ENCODE results near the gene FAM241A. TPM values are rescaled to one million over a fixed set of nuclear protein-coding genes. Genes with fewer than 3 reads are reported as not detected.

Gene FAM241A
- total and polyA plus RNA-seq, 9 of the 15 experiments (the other 6 are each of a cell fraction or from before 2014, with no cell fraction given) = 2.3 to 8.5 (median 5.3) TPM

- no peak for TF ChIP-seq ZBTB49 (CRISPR knock-in tag; IDR thresholded peaks at IDR 0.05; ENCODE audit: borderline replicate concordance)
- TF ChIP-seq FOXK1 (CRISPR knock-in tag; IDR thresholded peaks at IDR 0.05; ENCODE audit: borderline replicate concordance) = 0 out of 2 replicates have a peak, but pooled peaks have one; percentile 57
- no peak for TF ChIP-seq ZBTB17 (CRISPR knock-in tag; IDR thresholded peaks at IDR 0.05)
- no peak for TF ChIP-seq ZNF79 (CRISPR knock-in tag; IDR thresholded peaks at IDR 0.05; ENCODE audit: low read depth)
- no peak for TF ChIP-seq IRF2 (CRISPR knock-in tag; IDR thresholded peaks at IDR 0.05)
- TF ChIP-seq MGA (IDR thresholded peaks at IDR 0.05) = peak; percentile 85
- peak; percentile 31; the same call in 1 of the 2 replicates for TF ChIP-seq MAFF (IDR thresholded peaks at IDR 0.05; ENCODE audit: low read length)
- TF ChIP-seq MTA1 (IDR thresholded peaks at IDR 0.05; ENCODE audit: borderline replicate concordance) = no peak
- no peak for TF ChIP-seq NCOR1 (IDR thresholded peaks at IDR 0.05)
- no peak for TF ChIP-seq ADNP (tag; IDR thresholded peaks at IDR 0.05)
- no peak for TF ChIP-seq ZNF644 (tag; IDR thresholded peaks at IDR 0.05; ENCODE audit: low read depth)
- 0 out of 2 replicates have a peak, but pooled peaks have one; percentile 46 for TF ChIP-seq MBD2 (IDR thresholded peaks at IDR 0.05; ENCODE audit: borderline replicate concordance, low read depth)
- TF ChIP-seq BHLHE40 (IDR thresholded peaks at IDR 0.05; ENCODE audit: low read length) = no peak
- TF ChIP-seq ZNF324 (CRISPR knock-in tag; IDR thresholded peaks at IDR 0.05) = no peak
These were observed 85.9 kb downstream of the FAM241A start (continued) for GRCh38 chr4:112230879-112231778.

All from K562 (cell line).